Thymus (tissue), 11 donors: Measurements from ENCODE around the gene DEAF1. TPM values are rescaled to one million over a fixed set of nuclear protein-coding genes. Genes with fewer than 3 reads are reported as not detected.

Experiments
- DNase-seq, 9 donors: peaks; one replicate each; pipeline ENCODE4 v3.0.0-alpha.2; 2013; ENCODE audit warnings: low spot score in 9 of 9, low read depth in 6 of 9, missing footprints in 1 of 9
- H3K27ac ChIP-seq, 2 donors: one replicate each; pipeline ENCODE4 v1.5.1; 2013; ENCODE audit warnings: control low read depth in 1 of 2, low read depth in 1 of 2, low read length in 1 of 2, mild to moderate bottlenecking in 1 of 2, moderate library complexity in 1 of 2
- H3K27me3 ChIP-seq, 2 donors: one replicate each; pipeline ENCODE4 v1.5.1; 2013; ENCODE audit warnings: low read length in 1 of 2; ENCODE audit not compliant: control insufficient read depth in 2 of 2, insufficient read depth in 1 of 2
- H3K36me3 ChIP-seq, 2 donors: one replicate each; pipeline ENCODE4 v1.5.1; 2013; ENCODE audit warnings: low read length in 1 of 2, mild to moderate bottlenecking in 1 of 2, moderate library complexity in 1 of 2; ENCODE audit not compliant: control insufficient read depth in 2 of 2, insufficient read depth in 2 of 2
- H3K4me1 ChIP-seq, 2 donors: one replicate each; pipeline ENCODE4 v1.5.1; 2013; ENCODE audit warnings: low read length in 2 of 2; ENCODE audit not compliant: control insufficient read depth in 2 of 2, insufficient read depth in 2 of 2
- H3K4me3 ChIP-seq, 2 donors: one replicate each; pipeline ENCODE4 v1.5.1; 2013; ENCODE audit warnings: low read length in 2 of 2, control low read depth in 1 of 2, mild to moderate bottlenecking in 1 of 2
- H3K9me3 ChIP-seq, 2 donors: one replicate each; pipeline ENCODE4 v1.5.1; 2013; ENCODE audit warnings: low read length in 1 of 2, mild to moderate bottlenecking in 1 of 2; ENCODE audit not compliant: control insufficient read depth in 2 of 2, insufficient read depth in 1 of 2
- WGBS: extraction: QIAGEN DNeasy Blood & Tissue Kit; methylation state at CpG from one replicate; pipeline ENCODE4 v1.1.7; 2013; 5-methylcytosine and 5-hydroxymethylcytosine counted together
- polyA plus RNA-seq: library from polyadenylated mRNA; stranded (reverse); fragments of 200-250 nt; gene quantifications from one replicate; pipeline ENCODE4 v1.2.3, GENCODE V29; 2013
- total RNA-seq: library from RNA; stranded (reverse); fragments of 120-200 nt; gene quantifications from one replicate; pipeline ENCODE4 v1.2.4, GENCODE V29; 2013
- donor health status: healthy.

The DEAF1 gene
- total and polyA plus RNA-seq, 2 donors, result 20.7 to 27.2 TPM

DNA sequence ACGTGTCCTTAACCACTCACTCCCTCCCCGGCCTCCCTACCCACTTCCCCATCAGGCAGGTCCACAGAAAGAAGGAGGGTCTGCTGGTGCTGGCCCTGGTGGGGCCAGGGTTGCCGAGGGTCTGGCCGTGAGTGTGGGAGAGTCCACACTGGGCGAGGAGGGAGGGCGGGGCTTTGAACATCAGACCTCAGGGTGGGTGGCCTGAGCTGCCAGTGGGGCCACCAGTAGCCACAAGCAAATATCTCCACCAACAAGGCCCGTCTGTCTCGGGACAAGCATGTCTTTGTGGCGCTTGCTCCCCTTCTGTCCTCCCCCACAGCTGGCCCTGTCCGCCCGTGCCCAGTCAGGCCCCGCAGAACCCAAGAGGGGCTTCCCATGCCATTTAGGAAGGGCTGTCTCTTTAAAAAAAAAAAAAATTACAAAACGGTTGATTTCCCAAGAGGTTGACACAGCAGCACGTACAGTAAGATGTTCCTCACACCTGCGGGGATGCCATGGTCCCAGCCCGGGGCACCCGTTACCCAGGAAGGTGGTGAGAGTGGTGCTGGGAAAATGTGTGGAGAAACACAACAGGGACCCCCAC lies 34.6 kb upstream of the DEAF1 start:
- Histone ChIP-seq H3K9me3 (no peaks in the 10 kb centered on the region), H3K27me3 (peaks cover 33 to 47% of the 10 kb centered on the region in 2 donors), H3K27ac (no peak overlapping the region), H3K4me3 (no peak overlapping the region), H3K36me3 (no peaks in the 10 kb centered on the region), H3K4me1 (peaks cover 2 to 14% of the 10 kb centered on the region in 2 donors)
- DNase-seq, result no peak
- WGBS, result 67% methylated on average over 17 of the region's 17 CpGs

DNA sequence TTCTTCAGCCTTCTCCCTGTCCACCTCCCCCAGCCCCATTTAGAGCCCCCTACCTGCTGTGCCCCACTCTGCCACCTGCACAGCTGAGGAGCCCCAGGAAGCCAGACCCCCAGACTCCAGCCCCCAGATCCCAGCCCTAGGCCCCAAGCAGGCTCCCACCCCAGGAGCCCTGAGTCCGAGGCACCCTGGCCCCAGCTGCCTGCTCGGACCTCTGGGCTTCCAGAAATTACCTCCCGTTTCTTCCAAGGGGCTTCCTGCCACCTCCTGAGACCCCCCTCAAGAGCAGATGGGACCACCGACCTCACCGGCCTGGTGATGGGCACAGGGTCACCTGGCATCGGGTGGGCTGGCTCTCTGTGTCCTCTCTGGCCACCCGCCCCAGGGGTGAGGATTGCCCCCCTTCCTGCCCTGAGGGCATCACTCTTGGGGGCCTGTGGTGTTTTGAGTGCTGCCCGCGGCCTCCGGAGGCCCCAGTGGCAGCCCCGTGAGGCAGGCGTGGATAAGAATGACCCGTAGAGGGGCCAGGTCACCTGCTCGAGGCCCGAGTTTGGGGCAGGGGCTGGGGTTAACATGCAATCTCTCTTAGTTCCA lies 34.0 kb upstream of the DEAF1 start:
- no peak overlapping the region for H3K27ac ChIP-seq
- H3K36me3 ChIP-seq, result no peaks in the 10 kb centered on the region
- H3K4me3 ChIP-seq, result no peak overlapping the region
- peaks cover 39 to 53% of the 10 kb centered on the region in 2 donors for H3K27me3 ChIP-seq
- 92% methylated on average over 15 of the region's 15 CpGs for WGBS
- no peak for DNase-seq
- H3K9me3 ChIP-seq, result no peaks in the 10 kb centered on the region
- peaks cover 2 to 14% of the 10 kb centered on the region in 2 donors for H3K4me1 ChIP-seq

DNA sequence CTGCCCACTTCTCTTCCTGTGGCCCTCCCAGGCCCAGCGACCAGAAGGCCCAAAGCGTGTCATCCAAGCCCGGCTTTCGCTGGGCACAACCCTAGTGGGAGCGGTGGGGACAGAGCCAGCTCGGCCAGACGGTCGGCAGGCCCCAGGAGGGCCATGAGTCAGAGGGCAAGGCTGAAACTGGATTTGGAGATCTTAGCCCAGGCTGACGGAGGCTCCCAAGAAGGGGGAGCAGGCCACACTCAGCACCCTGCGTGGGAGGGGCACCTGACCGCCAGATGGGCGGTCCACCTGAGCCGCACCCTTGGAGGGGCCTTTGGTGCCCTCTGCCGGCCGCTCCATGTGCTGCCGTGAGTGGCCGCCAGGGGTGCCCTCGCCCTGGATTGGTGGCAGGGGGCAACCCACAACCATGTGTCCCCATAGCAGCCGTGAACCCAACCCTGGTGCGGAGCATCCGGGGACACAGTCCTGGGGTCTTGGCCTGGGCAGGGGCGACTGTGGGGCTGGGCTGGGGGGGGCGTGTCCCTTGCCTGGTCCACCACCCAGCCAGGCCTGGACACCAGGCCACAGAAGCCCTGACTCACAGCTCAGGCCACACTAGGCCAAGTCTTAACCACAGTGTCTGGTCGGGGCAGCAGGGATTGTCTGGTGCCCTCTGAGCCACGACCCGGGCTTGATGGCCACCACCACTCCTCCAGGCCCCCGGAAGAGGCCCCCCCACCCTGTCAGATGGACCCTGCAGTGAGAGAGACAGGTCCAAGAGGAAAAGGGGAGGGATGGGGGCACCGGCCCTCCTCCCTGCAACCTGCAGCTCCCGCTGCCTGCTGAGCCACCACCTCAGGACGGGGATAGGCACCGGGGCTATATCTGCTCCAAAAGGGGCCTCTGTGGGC lies 33.1 kb upstream of the DEAF1 start:
- no peaks in the 10 kb centered on the region for H3K9me3 ChIP-seq
- peaks cover 2 to 14% of the 10 kb centered on the region in 2 donors for H3K4me1 ChIP-seq
- H3K27ac ChIP-seq, result peak overlapping the region in 1 of 2 donors; percentile 5
- H3K36me3 ChIP-seq, result no peaks in the 10 kb centered on the region
- WGBS, result 49% methylated on average over 31 of the region's 31 CpGs
- peak in 3 of 9 donors; percentile 70 to 74 (median 74) for DNase-seq
- H3K4me3 ChIP-seq, result no peak overlapping the region
- peaks cover 42 to 57% of the 10 kb centered on the region in 2 donors for H3K27me3 ChIP-seq

DNA sequence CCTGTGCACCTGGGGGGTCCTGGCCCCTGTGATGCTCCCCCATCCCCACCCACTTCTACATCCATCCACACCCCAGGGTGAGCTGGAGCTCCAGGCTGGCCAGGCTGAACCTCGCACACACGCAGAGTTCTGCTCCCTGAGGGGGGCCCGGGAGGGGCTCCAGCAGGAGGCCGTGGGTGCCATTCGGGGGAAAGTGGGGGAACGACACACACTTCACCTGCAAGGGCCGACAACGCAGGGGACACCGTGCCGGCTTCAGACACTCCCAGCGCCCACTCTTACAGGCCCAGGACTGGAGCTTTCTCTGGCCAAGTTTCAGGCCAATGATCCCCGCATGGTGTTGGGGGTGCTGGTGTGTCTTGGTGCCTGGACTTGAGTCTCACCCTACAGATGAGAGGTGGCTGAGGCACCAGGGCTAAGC lies 32.3 kb upstream of the DEAF1 start:
- no peak overlapping the region for H3K27ac ChIP-seq
- peaks cover 3 to 17% of the 10 kb centered on the region in 2 donors for H3K4me1 ChIP-seq
- H3K27me3 ChIP-seq, result peaks cover 50 to 61% of the 10 kb centered on the region in 2 donors
- no peaks in the 10 kb centered on the region for H3K9me3 ChIP-seq
- WGBS, result 98% methylated on average over 12 of the region's 12 CpGs
- no peak for DNase-seq
- H3K36me3 ChIP-seq, result no peaks in the 10 kb centered on the region
- no peak overlapping the region for H3K4me3 ChIP-seq

DNA sequence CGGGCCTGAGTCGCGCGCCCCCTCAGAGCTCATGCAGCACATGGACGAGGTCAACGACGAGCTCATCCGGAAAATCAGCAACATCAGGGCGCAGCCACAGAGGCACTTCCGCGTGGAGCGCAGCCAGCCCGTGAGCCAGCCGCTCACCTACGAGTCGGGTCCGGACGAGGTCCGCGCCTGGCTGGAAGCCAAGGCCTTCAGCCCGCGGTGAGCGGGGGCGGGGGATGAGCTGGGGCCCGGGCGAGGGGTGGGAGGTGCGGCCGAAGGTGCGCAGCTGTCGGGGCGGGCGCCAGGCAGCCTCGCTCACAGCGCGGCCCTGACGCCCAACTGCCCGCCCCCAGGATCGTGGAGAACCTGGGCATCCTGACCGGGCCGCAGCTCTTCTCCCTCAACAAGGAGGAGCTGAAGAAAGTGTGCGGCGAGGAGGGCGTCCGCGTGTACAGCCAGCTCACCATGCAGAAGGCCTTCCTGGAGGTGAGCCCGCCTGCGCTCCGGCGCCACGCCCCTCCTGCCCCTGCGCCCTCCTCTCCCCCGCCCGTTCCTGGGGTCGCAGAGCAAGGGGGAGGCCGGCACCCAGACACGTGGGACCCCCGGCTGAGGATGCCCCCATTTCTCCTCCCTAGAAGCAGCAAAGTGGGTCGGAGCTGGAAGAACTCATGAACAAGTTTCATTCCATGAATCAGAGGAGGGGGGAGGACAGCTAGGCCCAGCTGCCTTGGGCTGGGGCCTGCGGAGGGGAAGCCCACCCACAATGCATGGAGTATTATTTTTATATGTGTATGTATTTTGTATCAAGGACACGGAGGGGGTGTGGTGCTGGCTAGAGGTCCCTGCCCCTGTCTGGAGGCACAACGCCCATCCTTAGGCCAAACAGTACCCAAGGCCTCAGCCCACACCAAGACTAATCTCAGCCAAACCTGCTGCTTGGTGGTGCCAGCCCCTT lies 31.5 kb upstream of the DEAF1 start:
- H3K27ac ChIP-seq, result peak overlapping the region in 1 of 2 donors; percentile 36
- no peaks in the 10 kb centered on the region for H3K36me3 ChIP-seq
- 19% methylated on average over 61 of the region's 61 CpGs for WGBS
- H3K4me1 ChIP-seq, result peaks cover 6 to 25% of the 10 kb centered on the region in 2 donors
- H3K9me3 ChIP-seq, result peaks cover 0 to 3% of the 10 kb centered on the region in 2 donors
- DNase-seq, result peak in 2 of 9 donors; percentile 32 to 53
- peaks cover 57 to 69% of the 10 kb centered on the region in 2 donors for H3K27me3 ChIP-seq
- H3K4me3 ChIP-seq, result peak overlapping the region in 1 of 2 donors; percentile 35

DNA sequence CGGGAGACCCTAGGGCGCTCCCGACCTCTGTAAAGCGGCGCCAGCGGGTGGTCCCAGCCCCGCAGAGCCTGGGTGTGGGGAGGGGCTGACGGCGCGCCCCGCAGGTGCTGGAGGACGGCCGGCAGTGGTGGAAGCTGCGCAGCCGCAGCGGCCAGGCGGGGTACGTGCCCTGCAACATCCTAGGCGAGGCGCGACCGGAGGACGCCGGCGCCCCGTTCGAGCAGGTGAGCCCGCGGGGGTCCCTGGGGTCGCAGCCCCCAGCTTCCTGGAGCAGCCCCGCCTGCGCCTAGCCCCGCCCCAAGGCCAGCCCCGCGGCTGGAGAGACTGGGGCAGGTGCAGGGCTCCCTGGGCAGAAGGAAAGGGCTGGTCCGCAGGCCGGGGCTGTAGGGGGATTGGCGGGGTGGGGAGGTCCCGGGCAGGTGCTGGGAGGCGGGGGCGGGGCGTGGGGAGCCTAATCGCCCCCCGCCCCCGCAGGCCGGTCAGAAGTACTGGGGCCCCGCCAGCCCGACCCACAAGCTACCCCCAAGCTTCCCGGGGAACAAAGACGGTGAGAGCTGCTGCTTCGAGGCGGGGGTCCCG lies 30.7 kb upstream of the DEAF1 start:
- H3K4me1 ChIP-seq, result peaks cover 6 to 32% of the 10 kb centered on the region in 2 donors
- no peak overlapping the region for H3K27ac ChIP-seq
- no peaks in the 10 kb centered on the region for H3K36me3 ChIP-seq
- WGBS, result 3% methylated on average over 53 of the region's 53 CpGs
- H3K4me3 ChIP-seq, result peak overlapping the region in 1 of 2 donors; percentile 35
- H3K27me3 ChIP-seq, result peaks cover 65 to 77% of the 10 kb centered on the region in 2 donors
- H3K9me3 ChIP-seq, result peaks cover 0 to 7% of the 10 kb centered on the region in 2 donors
- DNase-seq, result no peak

DNA sequence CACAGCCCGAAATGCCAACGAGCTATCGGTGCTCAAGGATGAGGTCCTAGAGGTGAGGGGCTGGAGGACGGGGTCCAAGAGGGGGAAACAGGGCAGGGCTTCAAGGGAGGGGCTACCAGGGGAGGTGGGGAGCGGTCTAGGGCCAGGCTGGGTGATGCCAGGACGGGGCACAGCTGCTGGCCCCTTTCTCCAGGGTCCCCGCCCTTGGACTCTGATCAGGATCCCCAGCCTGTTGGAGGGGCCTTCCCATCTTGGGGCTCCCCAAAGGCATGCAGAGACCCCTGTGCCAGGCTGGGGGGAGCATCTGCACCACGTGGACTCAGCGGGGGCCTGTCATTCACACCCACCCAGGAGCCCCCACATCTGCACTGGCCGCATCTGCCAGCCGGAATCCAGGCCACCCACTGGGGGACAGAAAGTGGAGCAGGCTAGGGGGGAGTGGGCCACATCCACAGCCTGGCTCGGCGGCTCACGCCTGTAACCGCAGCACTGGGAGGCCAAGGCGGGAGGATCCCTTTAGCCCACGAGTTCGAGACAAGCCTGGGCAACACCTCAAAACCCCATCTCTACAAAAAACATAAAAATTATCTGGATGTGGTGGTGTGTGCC lies 29.9 kb upstream of the DEAF1 start:
- no peak overlapping the region for H3K4me3 ChIP-seq
- no peaks in the 10 kb centered on the region for H3K36me3 ChIP-seq
- H3K27me3 ChIP-seq, result peaks cover 72 to 85% of the 10 kb centered on the region in 2 donors
- H3K27ac ChIP-seq, result no peak overlapping the region
- H3K9me3 ChIP-seq, result peaks cover 0 to 7% of the 10 kb centered on the region in 2 donors
- peaks cover 6 to 34% of the 10 kb centered on the region in 2 donors for H3K4me1 ChIP-seq
- DNase-seq, result no peak
- WGBS, result 90% methylated on average over 18 of the region's 18 CpGs
